Adrenal gland (tissue), 12 donors: ENCODE results near the gene ARSJ. TPM values are rescaled to one million over a fixed set of nuclear protein-coding genes. Genes with fewer than 3 reads are reported as not detected.
A peak's percentile ranks its signal among the peaks of the same experiment; 100 is the strongest.
"Not testable (repeated sequence)": the region's sequence is repeated elsewhere in the genome, so short reads cannot be mapped to it uniquely, and the experiment has no call there.

ENCODE experiments used
- DNase-seq, 7 donors: peaks; one replicate each; pipeline ENCODE4 v3.0.0-alpha.2; 2019 to 2020
- H3K27ac ChIP-seq, 5 donors: fragments of 200-600 bp; sonication (generic) in 4 of 5; 1 replicate in 3 of 5; 2 replicates in 2 of 5; pipeline versions ENCODE4 v1.5.1 to v1.8.0; 2016 to 2020; ENCODE audit warnings: mild to moderate bottlenecking in 1 of 5
- H3K27me3 ChIP-seq: fragments of 200-600 bp; 2 replicates; pipeline ENCODE4 v1.8.0; 2021
- H3K36me3 ChIP-seq, 2 donors: fragments of 200-600 bp; replicated peaks in 1 of 2; 1 replicate in 1 of 2; 2 replicates in 1 of 2; pipeline versions ENCODE4 v1.5.1 to v1.8.0; 2018 to 2022
- H3K4me1 ChIP-seq, 2 donors: fragments of 200-600 bp; replicated peaks in 1 of 2; 1 replicate in 1 of 2; 2 replicates in 1 of 2; pipeline versions ENCODE4 v1.5.1 to v1.8.0; 2018 to 2021
- H3K4me3 ChIP-seq, 4 donors: fragments of 200-600 bp; sonication (generic) in 3 of 4; one replicate each; pipeline ENCODE4 v1.5.1; 2016 to 2018
- H3K9me3 ChIP-seq, 3 donors: fragments of 200-600 bp; sonication (generic) in 1 of 3; replicated peaks in 1 of 3; 1 replicate in 2 of 3; 2 replicates in 1 of 3; pipeline versions ENCODE4 v1.5.1 to v1.8.0; 2016 to 2021
- POLR2A ChIP-seq, 2 donors: fragments of 450-650 bp; IDR thresholded peaks; one replicate each; pipeline ENCODE4 v1.6.1; 2017; ENCODE audit warnings: antibody characterized with exemption in 2 of 2, mild to moderate bottlenecking in 2 of 2, moderate library complexity in 1 of 2
- WGBS, 4 donors: extraction: QIAGEN DNeasy Blood & Tissue Kit in 2 of 4; methylation state at CpG; one replicate each; pipeline versions ENCODE4 v1.1.5 to v1.1.7; 2013 to 2017; 5-methylcytosine and 5-hydroxymethylcytosine counted together
- intact Hi-C, 2 donors: fragments of 100-400 bp; cut with DNase I; formaldehyde crosslinking; loops; one replicate each; pipeline versions ENCODE4 v1.14.1 to v1.15.0; 2022 to 2023
- polyA plus RNA-seq, 3 donors: library from polyadenylated mRNA; stranded (reverse); fragments of 200-250 nt in 2 of 3; fragments of 350-450 nt in 1 of 3; fragmentation: Illumina TruSeq in 1 of 3; extraction: RNeasy Lipid Tissue Mini Kit (QIAGEN cat#74804) in 1 of 3; gene quantifications; one replicate each; pipeline ENCODE4 v1.2.3, GENCODE V29; 2013 to 2014
- total RNA-seq, 9 donors: library from RNA; depleted of rRNA in 4 of 9; stranded (reverse); fragments of >200 nt in 4 of 9; fragments of 120-200 nt in 1 of 9; fragmentation: NEBNext Ultra II Directional in 1 of 9; extraction: Animal tissue kit (Norgen Biotek cat#: 25700) in 1 of 9; gene quantifications; one replicate each; pipeline versions ENCODE4 v1.1.0 to v1.2.4, GENCODE V29; 2013 to 2023
- TF ChIP-seq, protein P1 (sequence below), 6 experiments: fragments of 450-650 bp in 4 of 6; fragments of 200-600 bp in 2 of 6; sonication (generic) in 1 of 6; IDR thresholded peaks; 1 replicate in 5 of 6; 2 replicates in 1 of 6; pipeline versions ENCODE4 v1.5.1 to v1.8.0; 2016 to 2021; ENCODE audit warnings: antibody characterized with exemption in 6 of 6, mild to moderate bottlenecking in 2 of 6, moderate library complexity in 1 of 6
- donor health status: healthy with polysubstance abuse.
- donor health status: Bipolar disorder and iron deficiency.
- donor health status: DM: yes; HTN: yes; CAD: no.
- donor health status: DM: no; HTN: no; CAD: no.
- donor health status: DM: no; HTN: no; CAD: no.
- donor health status: DM: yes; HTN: yes; CAD: no.

ARSJ gene
- total and polyA plus RNA-seq, 12 donors = 0.48 to 6.1 (median 3.0) TPM

DNA sequence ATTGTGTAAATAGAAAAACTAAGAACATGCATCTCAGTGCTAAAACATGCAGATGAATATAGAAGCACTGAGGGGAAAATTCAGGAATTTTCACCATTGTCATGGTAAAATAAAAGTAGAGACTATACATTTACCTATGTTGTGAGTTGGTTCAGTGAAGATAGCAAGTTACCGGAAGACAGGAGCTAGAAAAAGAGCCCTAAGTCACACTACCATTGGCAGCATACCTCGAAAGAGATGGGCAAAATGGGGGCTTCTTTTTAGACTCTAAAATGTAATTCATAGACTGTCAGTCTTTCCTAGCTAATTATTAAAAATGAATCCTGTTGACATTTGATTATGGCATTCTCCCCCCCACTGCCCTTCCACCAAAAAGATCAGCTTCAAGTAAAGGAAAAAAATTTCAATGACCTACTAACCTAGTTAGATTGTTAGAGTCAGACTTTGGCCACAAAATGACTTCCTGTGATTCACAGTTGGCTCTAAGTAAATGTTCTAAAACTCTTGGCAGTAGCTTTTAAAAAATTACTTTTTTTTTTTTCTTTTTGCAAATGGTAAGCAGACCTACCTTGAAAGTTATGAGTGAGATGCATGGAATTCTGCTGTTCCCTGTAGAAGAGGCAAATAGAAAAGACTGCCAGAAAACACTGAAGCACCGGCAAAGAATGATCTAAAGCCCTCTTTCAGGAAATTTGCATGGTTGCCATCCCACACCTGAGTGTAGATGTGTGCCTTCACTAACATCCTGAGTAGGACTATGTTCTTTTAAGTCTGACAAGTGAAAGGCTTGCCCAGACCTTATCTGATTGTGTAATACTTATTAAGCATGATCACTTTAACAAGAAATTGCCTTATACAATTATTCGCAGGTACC, 26.4 kb upstream of the ARSJ start:
- no peak overlapping the region for H3K27ac ChIP-seq
- peaks cover 0 to 13% of the 10 kb centered on the region in 2 donors for H3K4me1 ChIP-seq
- no peaks in the 10 kb centered on the region for H3K27me3 ChIP-seq
- intact Hi-C loops = no loop called here
- DNase-seq = peak in 3 of 7 donors; percentile 22 to 26 (median 23)
- H3K4me3 ChIP-seq = no peak overlapping the region
- TF ChIP-seq POLR2A (IDR thresholded peaks at IDR 0.05) = no peak
- TF ChIP-seq, protein P1, sequence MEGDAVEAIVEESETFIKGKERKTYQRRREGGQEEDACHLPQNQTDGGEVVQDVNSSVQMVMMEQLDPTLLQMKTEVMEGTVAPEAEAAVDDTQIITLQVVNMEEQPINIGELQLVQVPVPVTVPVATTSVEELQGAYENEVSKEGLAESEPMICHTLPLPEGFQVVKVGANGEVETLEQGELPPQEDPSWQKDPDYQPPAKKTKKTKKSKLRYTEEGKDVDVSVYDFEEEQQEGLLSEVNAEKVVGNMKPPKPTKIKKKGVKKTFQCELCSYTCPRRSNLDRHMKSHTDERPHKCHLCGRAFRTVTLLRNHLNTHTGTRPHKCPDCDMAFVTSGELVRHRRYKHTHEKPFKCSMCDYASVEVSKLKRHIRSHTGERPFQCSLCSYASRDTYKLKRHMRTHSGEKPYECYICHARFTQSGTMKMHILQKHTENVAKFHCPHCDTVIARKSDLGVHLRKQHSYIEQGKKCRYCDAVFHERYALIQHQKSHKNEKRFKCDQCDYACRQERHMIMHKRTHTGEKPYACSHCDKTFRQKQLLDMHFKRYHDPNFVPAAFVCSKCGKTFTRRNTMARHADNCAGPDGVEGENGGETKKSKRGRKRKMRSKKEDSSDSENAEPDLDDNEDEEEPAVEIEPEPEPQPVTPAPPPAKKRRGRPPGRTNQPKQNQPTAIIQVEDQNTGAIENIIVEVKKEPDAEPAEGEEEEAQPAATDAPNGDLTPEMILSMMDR (IDR thresholded peaks at IDR 0.05) = no peak
- whole genome bisulfite sequencing, 4 donors = 56 to 67% (median 59%) methylated on average over 4 of the region's 4 CpGs
- no peaks in the 10 kb centered on the region for H3K9me3 ChIP-seq
- no peaks in the 10 kb centered on the region for H3K36me3 ChIP-seq

DNA sequence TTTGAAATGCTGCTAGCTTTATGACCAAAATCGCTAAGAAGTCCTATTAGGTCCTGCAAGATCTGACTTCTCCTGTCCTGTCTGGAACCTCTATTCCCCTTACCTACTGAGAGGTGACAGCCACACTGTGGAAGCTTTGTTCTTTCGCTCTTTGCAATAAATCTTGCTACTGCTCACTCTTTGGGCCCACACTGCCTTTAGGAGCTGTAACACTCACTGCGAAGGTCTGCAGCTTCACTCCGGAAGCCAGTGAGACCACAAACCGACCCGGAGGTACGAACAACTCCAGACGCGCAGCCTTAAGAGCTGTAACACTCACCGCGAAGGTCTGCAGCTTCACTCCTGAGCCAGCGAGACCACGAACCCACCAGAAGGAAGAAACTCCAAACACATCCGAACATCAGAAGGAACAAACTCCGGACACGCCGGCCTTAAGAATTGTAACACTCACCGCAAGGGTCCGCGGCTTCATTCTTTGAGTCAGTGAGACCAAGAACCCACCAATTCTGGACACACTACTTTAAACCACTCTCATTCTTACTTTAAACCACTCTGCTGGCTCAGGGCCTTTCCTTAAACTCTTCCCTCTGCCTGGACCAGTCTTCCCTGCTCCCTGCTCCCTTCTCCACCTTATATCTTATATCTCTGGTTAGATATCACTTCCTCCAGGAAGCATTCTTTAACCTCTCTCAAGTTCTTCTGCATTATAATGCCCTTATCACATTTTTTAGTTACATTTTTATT, 25.2 kb upstream of the ARSJ start:
- H3K27me3 ChIP-seq, H3K9me3 ChIP-seq, intact Hi-C loops, H3K4me3 ChIP-seq, H3K36me3 ChIP-seq, DNase-seq, H3K27ac ChIP-seq: not testable (repeated sequence)
- 89 to 96% (median 89%) methylated on average over 20 of the region's 20 CpGs for WGBS, 4 donors
- H3K4me1 ChIP-seq = peaks cover 0 to 13% of the 10 kb centered on the region in 2 donors

DNA sequence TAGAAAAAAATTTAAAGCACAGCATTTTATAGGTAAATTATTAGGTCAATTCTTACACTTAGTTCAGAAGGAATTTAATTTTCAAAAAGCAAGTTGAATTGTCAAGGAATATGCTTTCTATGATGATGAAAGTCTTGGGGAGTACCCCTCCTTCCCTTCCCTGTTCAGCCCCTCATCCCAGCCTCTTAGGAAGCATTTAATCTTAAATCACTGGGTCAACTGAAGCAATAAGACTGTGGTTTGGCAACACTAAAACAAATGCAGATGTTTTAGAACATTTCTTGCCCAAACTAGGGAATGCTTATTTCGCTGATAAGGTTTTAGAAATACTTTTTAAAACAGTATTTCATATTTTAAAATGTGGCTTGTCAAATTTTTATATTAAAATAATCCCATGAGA, 19.1 kb upstream of the ARSJ start:
- TF ChIP-seq, protein P1 (IDR thresholded peaks at IDR 0.05) = no peak
- no peak for TF ChIP-seq POLR2A (IDR thresholded peaks at IDR 0.05)
- no peak overlapping the region for H3K27ac ChIP-seq
- intact Hi-C loops = no loop called here
- no peak overlapping the region for H3K4me3 ChIP-seq
- H3K9me3 ChIP-seq = no peaks in the 10 kb centered on the region
- H3K36me3 ChIP-seq = no peaks in the 10 kb centered on the region
- 64 to 89% (median 80%) methylated on average over 1 of the region's 1 CpG for WGBS, 4 donors
- no peak for DNase-seq
- H3K4me1 ChIP-seq = no peaks in the 10 kb centered on the region
- H3K27me3 ChIP-seq = no peaks in the 10 kb centered on the region

DNA sequence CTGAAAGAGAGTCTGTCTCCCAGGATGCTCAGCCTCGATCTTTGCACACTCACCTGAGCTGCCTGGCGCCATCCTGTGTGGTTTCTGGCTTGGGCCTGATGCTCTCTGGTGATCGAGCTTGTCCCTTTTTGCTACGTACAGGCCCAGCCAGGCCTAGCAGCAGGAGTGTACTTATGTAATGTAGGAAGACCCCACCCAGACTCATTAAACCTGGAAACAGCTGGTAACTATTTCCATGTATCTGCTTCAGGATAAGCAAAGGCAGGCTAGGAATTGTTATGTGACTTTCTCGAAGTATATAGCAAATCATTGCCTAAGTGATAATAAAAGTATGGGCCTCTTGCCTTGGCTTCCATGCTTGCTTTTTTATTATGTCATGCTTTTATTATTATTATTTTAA, 18.6 kb upstream of the ARSJ start:
- no peak for TF ChIP-seq POLR2A (IDR thresholded peaks at IDR 0.05)
- TF ChIP-seq, protein P1 (IDR thresholded peaks at IDR 0.05) = no peak
- Histone ChIP-seq H3K36me3 (no peaks in the 10 kb centered on the region), H3K9me3 (no peaks in the 10 kb centered on the region), H3K27me3 (no peaks in the 10 kb centered on the region), H3K27ac (no peak overlapping the region), H3K4me3 (no peak overlapping the region), H3K4me1 (no peaks in the 10 kb centered on the region)
- intact Hi-C loops = no loop called here
- no peak for DNase-seq
- 87 to 92% (median 88%) methylated on average over 5 of the region's 5 CpGs for WGBS, 4 donors
